LoVo (cell line): ENCODE results near the gene FMNL1.

Experiments used
- DNase-seq: peaks from one replicate; pipeline ENCODE4 v3.0.0-alpha.2; 2016; ENCODE audit warnings: low spot score

FMNL1 gene

GRCh38 chr17:45222289-45222995 lies 757 bp downstream of the FMNL1 start:
- DNase-seq: no peak

GRCh38 chr17:45222996-45223538 lies 1.4 kb downstream of the FMNL1 start:
- no peak for DNase-seq

- DNase-seq: no peak
Measured at GRCh38 chr17:45223539-45224528, 2.1 kb downstream of the FMNL1 start.

- DNase-seq: no peak
Measured at GRCh38 chr17:45224671-45225050, 3.0 kb downstream of the FMNL1 start.

GRCh38 chr17:45225051-45225700 lies 3.5 kb downstream of the FMNL1 start:
- no peak for DNase-seq

- DNase-seq: no peak
Measured at GRCh38 chr17:45225964-45226530, 4.4 kb downstream of the FMNL1 start.

- no peak for DNase-seq
Measured at GRCh38 chr17:45226576-45226975, 4.9 kb downstream of the FMNL1 start.

GRCh38 chr17:45227101-45227925 lies 5.6 kb downstream of the FMNL1 start:
- no peak for DNase-seq

GRCh38 chr17:45227926-45228762 lies 6.5 kb downstream of the FMNL1 start:
- DNase-seq: no peak

GRCh38 chr17:45228763-45229539 lies 7.3 kb downstream of the FMNL1 start:
- no peak for DNase-seq

GRCh38 chr17:45229681-45230409 lies 8.2 kb downstream of the FMNL1 start:
- no peak for DNase-seq

GRCh38 chr17:45230410-45230786 lies 8.7 kb downstream of the FMNL1 start:
- no peak for DNase-seq

GRCh38 chr17:45230787-45231480 lies 9.2 kb downstream of the FMNL1 start:
- no peak for DNase-seq

- DNase-seq: no peak
Measured at GRCh38 chr17:45231481-45232116, 9.9 kb downstream of the FMNL1 start.

GRCh38 chr17:45232514-45233422 lies 11.1 kb downstream of the FMNL1 start:
- no peak for DNase-seq

GRCh38 chr17:45233423-45233924 lies 11.8 kb downstream of the FMNL1 start:
- no peak for DNase-seq
